Endothelial cell of hepatic sinusoid (primary cell): ENCODE results near the gene L1CAM.

Experiments
- in situ Hi-C: cut with HindIII; loops from 2 replicates; pipeline ENCODE4 v1.10.0; 2017; ENCODE audit warnings: low sequenced_read_pairs

The L1CAM gene

GRCh38 chrX:153885968-153886903 lies at the start of gene L1CAM:
Gene L1CAM (minus strand): TSS chrX:153886173. CDS start chrX:153875836, 10,337 bp downstream.
- in situ Hi-C loops = no loop called here

GRCh38 chrX:153935326-153935851 lies 49.4 kb upstream of the L1CAM start:
- in situ Hi-C loops = no loop called here

GRCh38 chrX:153934762-153935325 lies 48.9 kb upstream of the L1CAM start, which contains the start of gene NAA10:
Gene NAA10 (minus strand): TSS chrX:153935037. CDS start chrX:153934904, 133 bp downstream.
- in situ Hi-C loops = no loop called here

GRCh38 chrX:153934148-153934761 lies 48.3 kb upstream of the L1CAM start:
- in situ Hi-C loops = no loop called here

GRCh38 chrX:153933748-153934147 lies 47.8 kb upstream of the L1CAM start:
- in situ Hi-C loops = no loop called here

- in situ Hi-C loops = no loop called here
These were observed 46.4 kb upstream of the L1CAM start for GRCh38 chrX:153932220-153932915.

DNA sequence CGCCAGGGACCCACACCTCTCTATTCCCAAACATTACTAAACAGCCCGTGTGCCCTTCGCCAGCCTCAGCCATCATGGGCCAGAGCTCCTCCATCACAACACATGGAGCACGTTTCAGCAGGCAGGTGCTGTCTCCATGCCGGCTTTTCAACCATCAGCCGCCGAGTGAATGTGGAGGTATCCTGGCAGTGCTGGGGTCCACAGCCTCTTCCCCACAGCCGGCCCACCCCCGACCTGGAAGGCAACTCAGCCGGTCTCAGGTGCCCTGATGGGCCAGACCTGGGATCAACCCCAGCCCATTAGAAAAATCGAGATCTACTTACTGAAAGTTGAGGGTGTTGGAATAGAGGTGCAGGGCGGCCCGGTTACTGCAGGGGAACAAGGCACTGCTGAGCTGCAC lies 45.8 kb upstream of the L1CAM start:
- in situ Hi-C loops = no loop called here

DNA sequence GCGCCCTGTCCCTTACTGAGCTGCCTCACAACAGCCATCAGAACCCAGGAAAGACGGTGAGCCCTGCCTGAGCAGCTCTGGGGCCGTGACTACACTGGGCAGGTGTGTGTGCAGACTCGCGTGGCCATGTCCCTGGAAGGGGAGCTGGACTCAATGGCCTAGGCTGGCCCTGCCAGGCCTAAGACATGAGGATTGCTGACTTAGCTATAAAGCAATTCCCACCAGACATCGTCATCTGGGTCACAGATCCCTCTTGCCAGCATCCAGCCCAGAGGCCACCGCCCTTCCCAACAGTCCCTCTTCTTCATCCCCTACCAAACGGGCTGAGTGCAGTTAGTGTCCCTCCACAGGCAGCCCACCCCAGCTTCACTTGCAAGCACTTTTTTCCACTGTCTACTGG lies 45.2 kb upstream of the L1CAM start:
- in situ Hi-C loops = no loop called here

GRCh38 chrX:153930011-153930910 lies 44.3 kb upstream of the L1CAM start:
- in situ Hi-C loops = no loop called here

GRCh38 chrX:153929576-153929975 lies 43.6 kb upstream of the L1CAM start:
- in situ Hi-C loops = no loop called here

- in situ Hi-C loops = no loop called here
These were observed 42.9 kb upstream of the L1CAM start for GRCh38 chrX:153928846-153929245.

- in situ Hi-C loops = no loop called here
These were observed 42.2 kb upstream of the L1CAM start for GRCh38 chrX:153927922-153928760.

- in situ Hi-C loops = no loop called here
These were observed 41.6 kb upstream of the L1CAM start for GRCh38 chrX:153927672-153927921.

- in situ Hi-C loops = no loop called here
These were observed 41.1 kb upstream of the L1CAM start for GRCh38 chrX:153926858-153927671.

GRCh38 chrX:153926552-153926857 lies 40.5 kb upstream of the L1CAM start:
- in situ Hi-C loops = no loop called here

- in situ Hi-C loops = no loop called here
These were observed 40.0 kb upstream of the L1CAM start, which contains the start of gene ARHGAP4 for GRCh38 chrX:153925739-153926551. Gene ARHGAP4 (minus strand): TSS chrX:153926264. CDS start chrX:153926202, 62 bp downstream.

GRCh38 chrX:153925387-153925738 lies 39.4 kb upstream of the L1CAM start:
- in situ Hi-C loops = no loop called here
